ENCODE data around the gene CLDN2.
"Not testable (repeated sequence)": the region's sequence is repeated elsewhere in the genome, so short reads cannot be mapped to it uniquely, and the experiment has no call there.

CLDN2 gene

GRCh38 chrX:106964290-106964689 lies 44.1 kb downstream of the CLDN2 start:
- no peak for DNase-seq

- DNase-seq: not testable (repeated sequence)
Observed at GRCh38 chrX:106966547-106966946, 46.3 kb downstream of the CLDN2 start.

- DNase-seq: no peak
Observed at GRCh38 chrX:106972896-106973295, 52.7 kb downstream of the CLDN2 start.

- no peak for DNase-seq
Observed at GRCh38 chrX:106973433-106974149, 53.4 kb downstream of the CLDN2 start.

- DNase-seq: no peak
Observed at GRCh38 chrX:106976416-106976815, 56.2 kb downstream of the CLDN2 start.
